ENCODE measurements around the gene GIMAP8.

GIMAP8 gene
- 23.8 to 37.9 (median 24.7) reads per million in 3 donors for total RNA-seq

DNA sequence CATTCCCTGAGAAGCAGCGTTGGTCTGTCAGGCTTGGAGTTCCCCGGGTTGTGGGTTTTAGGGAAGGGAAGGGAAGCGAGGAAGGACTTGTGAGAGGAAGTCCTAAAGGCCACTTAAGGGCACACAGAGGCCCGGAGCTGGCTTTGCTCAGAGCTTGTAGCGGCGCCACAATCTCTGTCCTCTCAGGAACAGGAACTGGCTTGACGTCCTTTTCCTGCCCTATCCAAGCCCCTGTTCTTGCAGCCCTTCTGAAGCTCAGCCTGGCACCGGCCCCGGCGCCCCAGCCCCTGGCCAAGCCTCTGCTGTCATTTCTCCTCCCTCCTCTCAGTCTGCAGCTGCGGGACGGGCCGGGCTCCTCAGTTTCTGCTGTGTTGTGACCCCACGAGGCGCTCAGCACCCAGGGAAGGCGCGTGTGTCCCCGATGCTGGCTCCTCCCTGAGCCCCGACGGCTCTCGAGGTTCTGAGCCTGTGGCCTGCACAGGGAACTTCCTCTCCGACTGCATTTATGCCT, at the start of gene GIMAP8:
Gene GIMAP8, plus strand, starts transcription at position 140 of the 511 bp plus-strand sequence. CDS start 16,069 bp downstream, outside the sequence.
- Histone ChIP-seq H3K27ac (ENCODE audit: insufficient read depth, low read length, poor library complexity, severe bottlenecking) (peak within 1 kb of the TSS; percentile 89), H3K4me3 (ENCODE audit: insufficient read depth, low read depth, low read length, poor library complexity, severe bottlenecking) (peak within 1 kb of the TSS; percentile 92)
- DNase-seq = peak; percentile 24 to 47 (median 29)

GRCh38 chr7:150400788-150401423, 49.5 kb upstream of the GIMAP8 start:
- Histone ChIP-seq H3K27ac (ENCODE audit: insufficient read depth, low read length, poor library complexity, severe bottlenecking) (no peak overlapping the region), H3K9me3 (ENCODE audit: control insufficient read depth, low read length) (no peaks in the 10 kb centered on the region)
- DNase-seq = no peak

More for the DNA sequence above, at the start of gene GIMAP8:
- H3K36me3 ChIP-seq (ENCODE audit: control insufficient read depth, insufficient read depth, low read length) = peaks cover 6% of the 10 kb centered on the region
- H3K4me1 ChIP-seq (ENCODE audit: control insufficient read depth, insufficient read depth, low read length, poor library complexity, severe bottlenecking) = peaks cover 44% of the 10 kb centered on the region
- no peaks in the 10 kb centered on the region for H3K9me3 ChIP-seq (ENCODE audit: control insufficient read depth, low read length)
- no peaks in the 10 kb centered on the region for H3K27me3 ChIP-seq (replicated peaks; ENCODE audit: control insufficient read depth, insufficient read depth, low read length, poor library complexity, severe bottlenecking)

GRCh38 chr7:150401424-150401790, 49.0 kb upstream of the GIMAP8 start:
- no peak overlapping the region for H3K27ac ChIP-seq (ENCODE audit: insufficient read depth, low read length, poor library complexity, severe bottlenecking)
- H3K36me3 ChIP-seq (ENCODE audit: control insufficient read depth, insufficient read depth, low read length) = peaks cover 4% of the 10 kb centered on the region
- no peaks in the 10 kb centered on the region for H3K27me3 ChIP-seq (replicated peaks; ENCODE audit: control insufficient read depth, insufficient read depth, low read length, poor library complexity, severe bottlenecking)
- H3K4me1 ChIP-seq (ENCODE audit: control insufficient read depth, insufficient read depth, low read length, poor library complexity, severe bottlenecking) = peaks cover 12% of the 10 kb centered on the region
- H3K9me3 ChIP-seq (ENCODE audit: control insufficient read depth, low read length) = no peaks in the 10 kb centered on the region
- DNase-seq = no peak
- no peak overlapping the region for H3K4me3 ChIP-seq (ENCODE audit: insufficient read depth, low read depth, low read length, poor library complexity, severe bottlenecking)

More at GRCh38 chr7:150400788-150401423, 49.5 kb upstream of the GIMAP8 start:
- Histone ChIP-seq H3K36me3 (ENCODE audit: control insufficient read depth, insufficient read depth, low read length) (peaks cover 4% of the 10 kb centered on the region), H3K4me1 (ENCODE audit: control insufficient read depth, insufficient read depth, low read length, poor library complexity, severe bottlenecking) (peaks cover 10% of the 10 kb centered on the region), H3K27me3 (replicated peaks; ENCODE audit: control insufficient read depth, insufficient read depth, low read length, poor library complexity, severe bottlenecking) (no peaks in the 10 kb centered on the region), H3K4me3 (ENCODE audit: insufficient read depth, low read depth, low read length, poor library complexity, severe bottlenecking) (no peak overlapping the region)

DNA sequence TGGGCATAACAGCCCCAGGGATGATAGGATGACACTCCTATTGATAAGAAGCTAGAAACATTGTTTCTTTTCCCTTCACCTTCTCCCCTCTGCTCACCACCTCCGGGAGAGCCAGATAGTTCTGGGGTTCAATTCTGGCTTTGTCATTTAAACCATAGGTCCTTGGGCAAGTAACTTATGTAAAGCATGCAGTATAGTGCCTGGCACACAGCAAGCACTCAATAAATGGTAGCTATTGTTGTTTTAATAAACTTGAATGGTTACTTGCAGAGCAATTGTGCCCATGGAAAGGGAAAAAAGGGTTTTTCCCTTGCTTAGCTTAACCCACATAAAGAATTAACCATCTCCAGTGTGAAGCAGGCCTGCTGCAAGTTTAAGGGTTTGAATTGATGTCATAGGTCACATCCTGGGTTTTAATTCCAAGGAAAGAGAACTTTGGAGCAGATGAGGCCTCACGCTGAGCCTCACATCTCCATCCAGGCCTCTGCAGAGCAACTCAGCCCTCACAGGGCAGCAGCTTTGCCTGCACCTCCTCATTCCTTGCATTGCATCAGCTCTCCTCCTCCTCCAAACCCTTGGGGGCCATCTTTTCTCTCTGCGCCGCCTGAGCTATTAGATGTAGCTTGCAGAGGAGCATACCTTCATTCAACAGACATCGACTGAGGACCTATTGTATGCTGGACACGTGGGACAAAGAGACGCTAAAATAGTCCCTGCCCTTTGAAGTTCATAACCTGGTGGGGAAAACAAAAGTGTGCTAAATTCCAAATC, 48.4 kb upstream of the GIMAP8 start:
- DNase-seq = no peak
- H3K9me3 ChIP-seq (ENCODE audit: control insufficient read depth, low read length) = no peaks in the 10 kb centered on the region
- peaks cover 4% of the 10 kb centered on the region for H3K36me3 ChIP-seq (ENCODE audit: control insufficient read depth, insufficient read depth, low read length)
- no peaks in the 10 kb centered on the region for H3K27me3 ChIP-seq (replicated peaks; ENCODE audit: control insufficient read depth, insufficient read depth, low read length, poor library complexity, severe bottlenecking)
- peaks cover 17% of the 10 kb centered on the region for H3K4me1 ChIP-seq (ENCODE audit: control insufficient read depth, insufficient read depth, low read length, poor library complexity, severe bottlenecking)
- no peak overlapping the region for H3K27ac ChIP-seq (ENCODE audit: insufficient read depth, low read length, poor library complexity, severe bottlenecking)
- H3K4me3 ChIP-seq (ENCODE audit: insufficient read depth, low read depth, low read length, poor library complexity, severe bottlenecking) = no peak overlapping the region

DNA sequence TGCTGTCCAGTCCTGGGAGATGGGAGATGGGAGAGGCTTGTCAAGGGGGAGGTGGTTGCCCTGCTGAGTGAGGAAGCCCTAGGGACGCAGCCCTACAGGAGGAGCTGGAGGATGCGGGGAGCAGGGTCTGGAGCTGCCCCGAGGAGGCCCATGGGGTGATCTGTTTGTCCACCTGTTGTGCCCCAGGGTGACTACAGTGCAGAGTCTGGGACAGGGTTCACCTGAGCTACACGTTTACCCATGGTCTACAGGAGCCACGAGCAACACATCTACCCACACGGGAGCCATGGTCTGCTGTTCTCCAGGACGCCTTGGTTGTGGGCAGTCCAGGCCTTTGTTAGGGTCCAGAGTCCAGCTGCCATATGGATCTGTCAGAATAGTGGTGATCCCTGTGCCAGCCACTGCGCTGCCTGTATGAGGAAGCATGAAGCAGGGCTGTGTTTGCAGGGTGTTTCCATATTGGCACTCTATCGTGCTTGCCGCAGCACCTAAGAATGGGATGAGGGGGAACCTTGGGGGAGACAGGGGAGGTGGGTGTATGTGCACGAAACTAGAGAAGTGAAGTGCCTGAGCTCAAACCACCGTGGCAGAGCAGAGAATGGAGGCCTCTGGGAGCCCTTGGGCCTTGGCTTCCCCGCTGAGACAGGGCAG, 47.6 kb upstream of the GIMAP8 start:
- DNase-seq = no peak
- Histone ChIP-seq H3K4me3 (ENCODE audit: insufficient read depth, low read depth, low read length, poor library complexity, severe bottlenecking) (no peak overlapping the region), H3K9me3 (ENCODE audit: control insufficient read depth, low read length) (no peaks in the 10 kb centered on the region), H3K27ac (ENCODE audit: insufficient read depth, low read length, poor library complexity, severe bottlenecking) (no peak overlapping the region), H3K36me3 (ENCODE audit: control insufficient read depth, insufficient read depth, low read length) (peaks cover 4% of the 10 kb centered on the region), H3K27me3 (replicated peaks; ENCODE audit: control insufficient read depth, insufficient read depth, low read length, poor library complexity, severe bottlenecking) (no peaks in the 10 kb centered on the region), H3K4me1 (ENCODE audit: control insufficient read depth, insufficient read depth, low read length, poor library complexity, severe bottlenecking) (peaks cover 22% of the 10 kb centered on the region)

DNA sequence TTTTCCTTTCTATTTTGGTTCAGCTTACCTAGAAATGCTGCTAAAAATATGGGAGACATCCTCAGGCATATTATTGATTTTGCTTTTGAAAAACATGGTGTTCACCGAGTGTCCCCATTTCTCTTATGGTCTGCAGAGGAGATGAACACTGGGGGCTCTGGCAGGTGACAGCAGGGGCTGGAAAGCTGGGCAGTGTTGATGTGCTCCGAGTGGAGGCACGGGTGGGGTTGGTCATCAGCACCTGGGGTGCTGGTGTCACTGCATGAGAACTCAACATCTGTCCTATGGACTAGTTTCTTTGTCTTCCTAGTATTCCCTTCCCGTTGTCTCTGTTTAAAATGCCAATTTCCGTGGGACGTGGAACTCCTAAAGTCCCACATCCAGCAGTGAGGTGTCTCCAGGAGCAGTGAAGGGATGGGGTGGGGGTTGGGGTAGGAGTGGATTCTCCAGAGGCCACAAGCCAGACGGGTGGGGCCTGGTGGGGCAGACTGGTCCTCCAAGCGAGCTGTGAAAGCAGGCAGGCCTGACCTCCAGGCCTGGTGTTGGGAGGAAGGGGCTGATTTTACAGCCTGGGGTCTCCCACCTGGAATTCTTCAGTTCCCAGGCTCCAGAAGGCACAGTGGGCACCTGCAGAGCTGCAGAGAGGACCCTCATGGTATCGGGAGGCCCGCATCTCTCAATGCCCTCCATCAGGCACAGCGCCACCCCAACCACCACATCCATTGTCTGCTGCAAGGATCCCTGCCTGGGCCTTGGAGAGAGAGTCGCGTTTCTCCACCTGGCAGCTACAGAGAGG, 46.9 kb upstream of the GIMAP8 start:
- Histone ChIP-seq H3K9me3 (ENCODE audit: control insufficient read depth, low read length) (no peaks in the 10 kb centered on the region), H3K4me3 (ENCODE audit: insufficient read depth, low read depth, low read length, poor library complexity, severe bottlenecking) (no peak overlapping the region), H3K4me1 (ENCODE audit: control insufficient read depth, insufficient read depth, low read length, poor library complexity, severe bottlenecking) (peaks cover 22% of the 10 kb centered on the region), H3K36me3 (ENCODE audit: control insufficient read depth, insufficient read depth, low read length) (peaks cover under 1% of the 10 kb centered on the region), H3K27me3 (replicated peaks; ENCODE audit: control insufficient read depth, insufficient read depth, low read length, poor library complexity, severe bottlenecking) (no peaks in the 10 kb centered on the region), H3K27ac (ENCODE audit: insufficient read depth, low read length, poor library complexity, severe bottlenecking) (no peak overlapping the region)
- DNase-seq = no peak

- Histone ChIP-seq H3K4me1 (ENCODE audit: control insufficient read depth, insufficient read depth, low read length, poor library complexity, severe bottlenecking) (peaks cover 22% of the 10 kb centered on the region), H3K36me3 (ENCODE audit: control insufficient read depth, insufficient read depth, low read length) (peaks cover 8% of the 10 kb centered on the region), H3K27ac (ENCODE audit: insufficient read depth, low read length, poor library complexity, severe bottlenecking) (peak overlapping the region; percentile 89), H3K4me3 (ENCODE audit: insufficient read depth, low read depth, low read length, poor library complexity, severe bottlenecking) (peak overlapping the region; percentile 84), H3K27me3 (replicated peaks; ENCODE audit: control insufficient read depth, insufficient read depth, low read length, poor library complexity, severe bottlenecking) (no peaks in the 10 kb centered on the region), H3K9me3 (ENCODE audit: control insufficient read depth, low read length) (no peaks in the 10 kb centered on the region)
- DNase-seq = no peak
Observed at GRCh38 chr7:150404172-150404804, 46.1 kb upstream of the GIMAP8 start.

DNA sequence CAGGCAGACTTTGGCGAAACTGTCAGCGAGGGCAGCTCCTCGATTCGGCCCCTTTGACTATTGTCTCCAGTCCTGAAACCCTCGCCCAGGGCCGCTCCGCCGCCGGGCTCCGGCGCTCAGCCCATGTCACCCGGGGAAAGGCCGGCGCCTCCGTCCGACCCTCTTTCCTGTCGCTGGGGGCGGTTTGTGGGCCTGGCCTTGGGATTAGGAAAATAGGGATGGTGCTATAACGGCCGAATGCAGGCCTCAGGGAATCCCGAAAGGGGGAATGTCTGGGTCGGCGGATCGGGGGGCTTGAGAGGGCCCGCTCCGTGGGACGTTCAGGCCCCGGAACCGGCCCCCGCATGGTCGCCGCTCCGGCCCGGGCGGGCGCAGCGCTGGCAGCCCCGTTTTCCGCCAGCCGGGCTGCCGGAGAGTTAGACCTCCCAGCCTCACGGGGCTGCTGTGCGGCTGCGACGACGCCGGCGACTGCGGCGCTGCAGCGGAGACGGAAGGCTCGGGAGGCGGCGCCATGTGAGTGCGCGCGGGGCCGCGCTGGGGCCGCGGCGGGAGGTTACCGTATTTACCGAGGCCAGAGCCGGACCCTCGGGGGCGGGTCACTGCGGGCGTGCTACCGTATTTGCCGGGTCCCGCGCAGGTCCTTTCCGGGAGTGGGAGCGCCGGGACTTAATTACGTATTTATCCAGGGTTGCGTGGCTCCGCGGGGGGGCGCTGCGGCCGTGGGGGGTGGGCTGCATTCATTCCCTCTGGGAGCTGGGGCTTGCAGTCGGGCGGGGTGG, 45.4 kb upstream of the GIMAP8 start:
- peak; percentile 64 to 65 (median 65) for DNase-seq
- Histone ChIP-seq H3K36me3 (ENCODE audit: control insufficient read depth, insufficient read depth, low read length) (peaks cover 10% of the 10 kb centered on the region), H3K9me3 (ENCODE audit: control insufficient read depth, low read length) (no peaks in the 10 kb centered on the region), H3K27me3 (replicated peaks; ENCODE audit: control insufficient read depth, insufficient read depth, low read length, poor library complexity, severe bottlenecking) (no peaks in the 10 kb centered on the region), H3K27ac (ENCODE audit: insufficient read depth, low read length, poor library complexity, severe bottlenecking) (peak overlapping the region; percentile 89), H3K4me3 (ENCODE audit: insufficient read depth, low read depth, low read length, poor library complexity, severe bottlenecking) (peak overlapping the region; percentile 84), H3K4me1 (ENCODE audit: control insufficient read depth, insufficient read depth, low read length, poor library complexity, severe bottlenecking) (peaks cover 22% of the 10 kb centered on the region)
